Inferior parietal cortex (tissue), 1 donor: ENCODE results near the gene BABAM2.
A peak's percentile ranks its signal among the peaks of the same experiment; 100 is the strongest.
"Not testable (repeated sequence)": the region's sequence is repeated elsewhere in the genome, so short reads cannot be mapped to it uniquely, and the experiment has no call there.

ENCODE experiments used
- DNase-seq: peaks from one replicate; pipeline ENCODE4 v3.0.0-alpha.2; 2016; ENCODE audit errors: extremely low spot score

The BABAM2 gene

DNA sequence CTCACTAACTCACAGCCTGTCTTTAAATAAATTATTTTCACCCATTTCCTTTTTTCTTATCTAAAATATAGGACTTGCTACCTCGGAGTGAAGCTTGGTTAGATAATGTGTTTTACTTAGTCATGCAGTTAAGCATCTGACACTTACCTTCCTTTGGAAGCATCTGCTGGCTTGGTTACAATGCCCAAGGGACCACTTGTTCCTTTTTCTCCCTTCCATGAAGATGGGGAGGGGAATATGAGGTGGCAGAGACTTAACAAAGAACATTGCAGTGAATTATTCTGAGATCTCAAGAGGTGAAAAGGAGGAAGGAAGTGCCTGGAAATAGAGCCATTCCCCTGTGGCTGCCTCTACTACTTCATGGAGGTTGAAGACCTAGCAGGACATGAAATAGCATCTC lies 356.8 kb downstream of the BABAM2 start:
- DNase-seq, result peak; percentile 52

DNA sequence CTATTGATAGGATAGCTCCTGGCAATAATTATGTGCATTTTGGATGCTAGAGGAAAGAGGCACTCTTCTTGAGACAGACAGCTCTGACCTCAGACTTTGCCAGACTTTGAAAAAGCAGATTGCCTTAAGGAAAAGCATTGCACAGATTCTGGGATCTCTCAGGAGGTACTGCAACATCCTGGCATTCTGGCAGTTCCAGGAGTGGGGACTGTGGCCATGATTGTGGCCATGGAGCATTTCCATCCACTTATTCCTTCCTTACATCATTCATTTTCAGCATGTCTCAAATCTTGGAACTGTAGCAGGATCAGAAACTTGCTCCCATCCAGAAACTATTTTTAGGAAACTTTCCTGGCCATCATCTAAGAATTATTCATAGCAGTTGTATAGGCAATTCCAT lies 357.2 kb downstream of the BABAM2 start:
- no peak for DNase-seq

DNA sequence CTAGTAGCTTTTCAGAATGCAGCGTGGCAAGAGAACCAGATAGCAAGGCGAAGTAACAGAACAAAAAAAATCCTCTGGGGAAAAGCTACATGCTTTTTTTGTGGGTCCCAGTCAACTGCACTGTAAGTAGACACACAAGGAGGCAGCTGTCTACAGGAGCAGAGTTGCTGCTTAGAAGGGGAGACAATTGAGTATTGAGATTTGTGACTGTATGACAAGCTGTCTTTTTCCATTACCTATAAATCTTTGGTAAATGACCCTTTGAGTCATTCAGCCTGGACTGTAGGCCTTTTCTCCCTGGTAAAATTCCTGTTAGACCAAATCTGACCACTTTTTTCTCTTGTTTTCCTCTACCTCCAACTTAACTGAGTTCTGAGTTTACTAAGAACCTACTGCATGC lies 358.0 kb downstream of the BABAM2 start:
- DNase-seq, result no peak

DNA sequence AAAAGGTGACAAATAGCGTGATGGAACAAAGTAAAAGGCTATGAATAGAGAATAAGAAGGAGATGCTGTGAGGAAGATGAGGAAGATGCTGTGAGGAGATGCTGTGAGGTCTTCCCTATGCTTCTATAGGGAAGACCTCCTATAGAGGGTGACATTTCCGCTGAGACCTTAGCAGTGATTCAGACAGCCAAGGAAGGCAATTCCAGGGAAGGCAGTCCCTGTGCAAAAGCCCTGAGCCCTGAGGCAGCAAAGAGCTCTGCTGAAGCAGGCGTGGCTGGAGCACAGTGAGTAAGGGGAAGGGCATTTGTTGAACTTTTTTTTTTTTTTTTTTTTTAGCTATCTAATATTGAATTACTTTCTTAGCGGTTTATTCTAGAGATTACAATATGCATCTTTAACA lies 359.5 kb downstream of the BABAM2 start:
- no peak for DNase-seq

DNA sequence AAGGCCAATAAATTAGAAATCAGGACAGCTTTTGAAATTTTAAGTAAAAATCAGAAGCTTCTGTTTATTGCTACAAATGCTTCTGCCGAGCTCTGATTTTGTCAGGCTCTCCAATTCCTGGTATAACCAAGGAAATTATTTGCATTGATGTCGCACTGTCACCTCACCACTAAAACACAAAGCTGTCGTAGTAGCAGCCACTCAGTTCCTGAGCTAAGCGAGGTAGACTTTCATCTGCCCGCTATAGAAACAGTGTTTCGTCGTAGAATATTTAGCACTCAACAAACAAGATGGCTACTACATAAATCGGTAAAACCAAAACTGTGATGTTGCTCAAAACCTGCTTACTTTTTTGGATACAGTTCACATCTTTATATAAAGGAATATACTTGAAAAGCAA lies 360.8 kb downstream of the BABAM2 start:
- DNase-seq, result no peak

DNA sequence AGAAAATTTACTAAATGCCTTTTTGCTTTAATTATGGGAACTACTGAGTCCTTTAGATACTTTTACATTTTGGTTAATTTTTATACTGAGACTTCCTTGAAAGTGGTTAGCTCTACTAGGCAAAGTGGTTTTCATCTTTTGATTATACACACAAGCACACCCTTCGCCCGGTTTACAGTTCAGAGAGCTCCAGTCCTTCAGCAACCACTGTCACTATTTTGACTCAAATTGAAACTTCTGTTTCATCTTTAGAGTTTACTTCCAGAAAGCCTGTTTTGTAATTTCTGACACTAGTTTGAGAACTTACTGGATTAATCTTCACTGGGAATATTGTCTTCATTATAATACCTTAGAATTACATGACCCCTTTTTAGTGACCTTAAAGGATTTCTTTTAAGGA lies 361.8 kb downstream of the BABAM2 start:
- no peak for DNase-seq

DNA sequence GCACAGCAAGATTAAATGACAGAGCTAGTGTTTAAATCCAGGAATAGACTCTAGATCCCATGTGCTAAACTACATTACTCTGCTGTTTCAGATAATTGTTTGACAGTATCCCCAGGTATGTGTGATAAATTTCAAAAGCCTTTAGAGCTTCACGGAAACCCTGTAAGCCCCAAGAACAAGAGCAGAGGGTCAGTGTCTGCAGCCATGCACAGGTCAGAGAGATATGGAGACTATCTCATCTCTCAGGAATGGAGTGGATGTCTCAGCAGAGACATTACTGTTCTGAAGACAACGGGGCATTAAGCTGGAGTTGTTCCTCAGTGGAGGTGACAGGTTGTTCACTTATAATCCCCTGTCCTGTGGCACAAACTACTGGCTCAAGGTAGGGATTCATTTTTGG lies 363.0 kb downstream of the BABAM2 start:
- DNase-seq, result no peak

DNA sequence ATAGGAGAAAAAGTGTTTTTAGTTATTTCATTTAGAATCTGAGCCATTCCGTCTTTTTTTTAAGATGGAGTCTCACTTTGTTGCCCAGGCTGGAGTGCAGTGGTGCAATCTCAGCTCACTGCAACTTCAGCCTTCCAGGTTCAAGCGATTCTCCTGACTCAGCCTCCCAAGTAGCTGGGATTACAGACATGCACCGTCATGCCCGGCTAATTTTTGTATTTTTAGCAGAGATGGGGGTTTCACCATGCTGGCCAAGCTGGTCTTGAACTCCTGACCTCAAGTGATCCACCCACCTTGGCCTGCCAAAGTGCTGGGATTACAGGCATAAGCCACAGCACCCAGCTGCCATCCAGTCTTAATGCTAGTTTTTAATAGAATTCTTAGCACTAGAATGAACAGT lies 364.7 kb downstream of the BABAM2 start:
- DNase-seq, result not testable (repeated sequence)

DNA sequence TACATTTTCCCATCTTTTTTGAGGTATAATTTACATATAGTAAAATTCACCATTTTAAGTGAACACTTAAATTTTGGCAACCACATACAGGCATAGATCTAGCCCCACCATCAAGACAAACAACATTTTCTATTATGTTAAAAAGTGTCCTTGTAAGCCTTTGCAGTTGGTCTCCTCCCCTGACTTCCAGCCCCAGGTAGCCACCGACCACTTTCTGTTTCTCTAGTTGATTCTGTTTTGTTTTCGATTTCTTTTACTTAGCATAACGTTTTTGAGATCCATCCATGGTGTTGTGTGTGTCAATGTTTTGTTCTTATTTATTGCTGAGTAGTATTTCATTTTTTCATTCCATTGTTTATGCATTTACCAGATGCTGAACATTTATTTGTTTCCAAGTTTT lies 366.7 kb downstream of the BABAM2 start:
- no peak for DNase-seq

DNA sequence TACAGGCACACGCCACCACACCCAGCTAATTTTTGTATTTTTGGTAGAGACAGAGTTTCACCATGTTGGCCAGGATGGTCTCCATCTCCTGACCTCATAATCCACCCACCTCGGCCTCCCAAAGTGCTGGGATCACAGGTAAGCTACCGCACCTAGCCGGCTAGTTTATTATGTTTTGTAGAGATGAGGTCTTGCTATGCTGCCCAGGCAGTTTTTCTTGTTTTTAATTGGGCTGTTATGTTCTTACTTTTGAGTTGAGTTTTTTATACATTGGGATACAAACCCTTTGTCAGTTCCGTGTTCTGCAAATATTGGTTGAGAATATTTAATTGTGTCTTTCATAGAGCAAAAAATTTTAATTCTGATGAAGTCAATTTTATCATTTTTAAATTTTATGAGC lies 368.7 kb downstream of the BABAM2 start:
- DNase-seq, result not testable (repeated sequence)

DNA sequence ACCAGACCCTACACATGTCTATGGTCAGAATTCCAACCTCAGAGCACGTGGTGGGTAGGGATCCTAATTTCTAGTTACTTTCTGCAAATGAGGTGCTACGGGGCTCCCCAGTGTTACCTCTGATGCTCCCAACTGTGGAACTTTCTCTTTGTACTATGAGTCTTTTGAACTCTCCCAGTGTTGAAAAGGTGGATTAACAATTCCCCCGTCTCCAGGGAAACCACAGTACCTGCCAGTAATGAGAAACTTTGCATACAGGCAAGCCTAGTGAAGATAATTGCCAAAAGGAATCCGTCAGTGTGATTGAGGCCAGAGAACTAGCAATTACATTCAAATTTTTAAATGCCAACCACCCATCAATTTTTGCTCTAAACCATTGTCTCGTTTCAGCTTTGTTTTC lies 373.2 kb downstream of the BABAM2 start:
- no peak for DNase-seq

DNA sequence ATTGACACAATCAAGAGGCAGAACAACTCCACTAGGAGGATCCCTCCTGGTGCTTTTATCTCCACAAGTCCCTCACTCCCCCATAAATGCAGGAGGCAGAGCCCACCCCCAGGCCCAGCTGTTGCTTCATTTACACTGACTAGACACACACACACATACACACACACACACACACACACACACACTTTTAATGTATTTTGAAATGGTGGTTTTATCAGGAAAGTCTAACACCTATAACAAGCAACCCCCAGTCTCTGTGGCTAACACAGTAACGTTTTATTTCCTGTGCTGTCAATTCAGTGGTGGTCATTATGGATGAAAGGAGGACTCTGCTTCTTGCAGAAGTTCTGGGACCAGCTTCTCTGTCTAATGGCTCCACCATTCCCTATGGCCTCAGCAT lies 376.8 kb downstream of the BABAM2 start:
- DNase-seq, result no peak

DNA sequence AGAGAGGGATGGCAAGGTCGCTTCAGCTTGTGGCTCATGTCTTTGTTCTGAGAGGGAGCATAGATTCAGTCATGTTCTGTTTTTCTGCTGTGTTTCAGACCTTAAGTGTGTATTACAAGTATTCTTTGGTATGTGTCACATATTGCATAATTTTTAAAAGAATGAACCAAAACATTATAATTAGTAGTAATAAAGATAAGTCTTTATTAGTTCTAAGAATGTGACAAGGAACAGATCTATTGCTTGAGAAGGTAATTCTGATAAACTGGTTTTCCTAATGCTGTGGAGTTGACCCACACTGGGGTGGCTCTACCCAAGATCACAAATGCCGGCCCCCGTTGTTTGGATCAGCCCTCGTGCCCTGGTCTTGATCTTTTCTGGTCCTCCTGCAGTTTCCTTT lies 377.9 kb downstream of the BABAM2 start:
- DNase-seq, result no peak

DNA sequence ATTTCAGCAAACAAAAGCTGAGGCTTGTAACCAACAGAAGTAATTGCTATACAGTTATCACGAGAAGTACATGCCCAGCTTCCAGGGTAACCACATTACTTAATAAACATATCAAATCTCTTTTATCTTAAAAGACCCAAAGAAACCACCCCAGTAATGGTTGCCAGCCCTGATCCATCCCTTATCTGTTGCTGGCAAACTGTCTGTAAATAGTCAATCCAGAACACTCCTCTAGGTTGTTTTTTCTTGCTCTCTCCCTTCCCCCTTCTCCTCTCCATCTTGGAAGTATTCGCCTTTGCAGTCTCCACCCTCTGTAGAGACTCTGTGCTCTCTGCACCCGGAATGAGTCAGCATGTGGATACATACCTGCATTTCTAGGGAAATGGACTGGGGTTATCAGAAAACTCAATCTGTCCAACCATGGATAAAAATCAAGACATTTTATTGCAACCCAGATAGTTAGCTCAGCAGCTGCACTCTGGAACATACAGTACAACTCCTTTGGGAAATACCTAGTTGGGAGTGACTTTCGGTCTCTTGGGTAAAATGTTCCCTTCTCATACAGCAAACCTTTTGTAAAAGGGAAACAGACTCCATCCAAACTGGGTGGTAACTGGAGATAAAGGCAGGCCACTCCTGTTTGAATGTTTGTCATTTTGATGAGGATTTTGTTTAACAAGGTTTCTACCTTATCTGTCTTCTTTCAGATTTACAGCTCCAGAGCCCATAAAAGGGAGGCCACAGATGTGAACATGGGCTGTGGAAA lies 378.7 kb downstream of the BABAM2 start:
- no peak for DNase-seq

DNA sequence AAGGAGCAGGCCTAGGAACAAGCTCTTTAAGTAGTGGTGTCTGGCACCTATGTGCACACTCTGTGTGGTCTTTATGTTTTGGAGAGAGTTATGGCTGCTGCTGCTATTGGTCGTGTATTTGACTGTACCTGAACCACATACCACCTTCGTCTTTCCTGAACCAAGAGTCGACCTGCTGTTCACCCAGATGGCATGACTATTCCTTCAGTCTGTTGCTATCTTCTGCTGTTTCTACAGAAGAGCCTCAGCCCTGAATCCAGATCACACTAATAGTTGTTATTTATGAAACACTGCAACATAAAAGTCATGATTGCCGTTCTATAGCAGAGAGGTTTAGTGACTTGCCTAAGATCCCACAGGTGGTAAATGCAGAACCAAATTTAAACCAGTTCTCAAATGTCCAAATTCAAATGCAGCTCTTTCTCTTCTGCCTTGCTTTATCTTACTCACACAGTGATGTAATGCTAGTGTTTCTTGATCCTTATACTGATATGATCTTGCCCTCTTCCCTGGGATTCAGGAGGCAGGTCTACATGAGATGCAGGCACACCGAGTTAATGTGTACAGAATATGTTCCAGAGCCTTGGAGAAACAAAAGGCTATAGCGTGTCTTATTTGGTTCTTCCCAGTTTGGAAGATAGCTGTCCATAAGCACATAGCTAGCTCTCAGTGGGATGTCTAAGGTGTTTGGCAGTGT lies 380.1 kb downstream of the BABAM2 start:
- DNase-seq, result no peak

DNA sequence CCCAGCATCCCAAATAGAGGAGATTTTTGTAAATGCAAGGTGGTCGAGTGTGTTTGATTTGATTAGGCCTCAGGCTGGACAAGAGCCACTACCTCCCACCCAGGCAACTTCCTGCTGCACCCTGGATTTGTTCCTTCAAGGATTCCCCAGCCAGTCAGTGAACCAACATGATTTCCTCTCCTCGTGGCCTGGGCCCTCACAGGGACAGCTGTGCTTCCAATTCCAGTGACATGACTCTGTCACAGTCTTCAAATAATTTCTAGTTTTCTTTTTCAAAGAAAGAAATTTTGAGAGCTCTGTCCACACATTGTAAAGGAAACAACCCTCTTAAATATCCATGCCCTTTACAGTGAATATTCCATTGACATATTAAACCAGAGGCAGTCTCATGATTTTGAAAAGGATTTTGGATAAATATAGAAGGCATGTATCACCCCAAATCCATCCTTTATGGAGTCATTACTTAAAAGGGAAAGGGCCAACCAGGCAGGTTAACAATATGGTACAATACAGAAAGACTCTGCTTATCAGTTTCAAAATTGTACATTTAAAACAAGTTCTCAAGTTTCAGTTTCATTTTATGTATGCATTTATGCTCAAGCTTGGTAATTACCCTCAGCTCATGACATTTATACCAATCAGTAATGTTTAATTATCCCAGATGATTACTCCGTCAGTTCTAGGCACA lies 380.8 kb downstream of the BABAM2 start:
- DNase-seq, result no peak

DNA sequence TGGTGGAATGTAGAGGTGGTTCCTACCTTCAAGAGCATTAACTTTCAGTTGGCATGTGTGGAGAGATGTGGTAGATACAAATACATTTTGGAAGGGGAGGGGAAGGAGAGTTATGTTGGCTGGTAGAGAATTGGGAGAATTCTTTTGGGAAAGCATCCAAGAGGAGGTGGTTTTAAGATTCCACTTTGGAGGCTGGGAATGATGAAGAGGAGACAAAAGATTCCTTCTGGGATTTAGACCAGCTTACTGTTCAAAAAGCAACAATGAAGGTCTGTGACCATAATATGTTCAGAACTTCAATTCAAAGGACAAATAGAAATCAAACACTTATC lies 381.4 kb downstream of the BABAM2 start:
- DNase-seq, result no peak

DNA sequence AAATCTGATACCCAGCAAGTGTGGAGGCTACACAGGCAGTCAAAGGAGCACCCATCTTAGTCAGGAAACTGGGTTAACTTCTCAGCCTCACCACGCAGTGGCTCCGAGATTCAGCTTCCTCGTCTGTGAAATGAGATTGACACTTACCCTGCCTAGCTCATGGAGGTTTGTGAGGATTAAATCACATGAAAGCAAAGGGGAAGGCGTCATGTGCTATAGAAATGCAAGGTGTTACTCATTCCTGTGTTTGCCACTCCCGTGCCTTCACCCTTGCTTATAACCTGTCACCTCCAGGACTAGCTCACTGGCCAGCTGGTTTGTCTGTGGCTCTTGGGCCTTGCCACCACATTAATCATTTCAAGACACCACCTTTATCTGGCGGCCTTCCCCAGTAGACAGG lies 383.2 kb downstream of the BABAM2 start:
- DNase-seq, result no peak

DNA sequence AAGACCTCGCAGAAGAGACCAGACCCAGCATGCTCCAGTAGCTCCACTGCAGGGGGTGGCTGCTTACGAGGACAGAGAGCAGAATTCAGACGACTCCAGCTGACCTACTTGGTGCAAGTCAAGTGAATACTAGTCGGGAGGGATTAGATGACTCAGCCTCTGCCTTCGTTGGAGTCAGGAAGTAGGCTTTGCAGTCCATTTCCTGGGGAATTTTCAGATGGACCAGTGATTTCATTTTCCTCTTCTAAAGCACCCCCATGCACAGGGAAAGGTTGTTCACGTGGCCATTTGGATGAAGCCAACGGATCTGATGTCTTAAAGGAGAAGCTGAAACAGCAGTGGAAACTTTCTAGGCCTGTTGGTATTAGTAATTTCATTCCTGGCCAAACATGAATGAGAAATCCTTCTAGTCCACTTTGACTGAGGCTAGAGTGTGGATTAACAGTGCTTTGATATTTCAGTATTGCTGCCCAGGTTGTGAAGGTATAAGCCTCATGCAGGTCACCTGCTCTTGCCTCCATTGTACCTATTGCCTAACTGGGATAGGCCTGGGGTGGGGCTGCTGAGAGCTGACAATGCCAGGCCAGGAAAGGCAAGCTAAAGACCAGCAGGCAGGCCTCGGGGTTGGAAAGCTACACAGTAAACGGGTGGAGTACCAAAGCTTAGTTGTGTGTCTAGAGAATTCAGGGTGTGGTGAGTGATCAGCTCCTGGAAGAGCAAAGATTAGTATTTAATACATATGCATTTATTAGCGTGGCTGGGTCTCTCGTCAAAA lies 384.6 kb downstream of the BABAM2 start:
- DNase-seq, result no peak

DNA sequence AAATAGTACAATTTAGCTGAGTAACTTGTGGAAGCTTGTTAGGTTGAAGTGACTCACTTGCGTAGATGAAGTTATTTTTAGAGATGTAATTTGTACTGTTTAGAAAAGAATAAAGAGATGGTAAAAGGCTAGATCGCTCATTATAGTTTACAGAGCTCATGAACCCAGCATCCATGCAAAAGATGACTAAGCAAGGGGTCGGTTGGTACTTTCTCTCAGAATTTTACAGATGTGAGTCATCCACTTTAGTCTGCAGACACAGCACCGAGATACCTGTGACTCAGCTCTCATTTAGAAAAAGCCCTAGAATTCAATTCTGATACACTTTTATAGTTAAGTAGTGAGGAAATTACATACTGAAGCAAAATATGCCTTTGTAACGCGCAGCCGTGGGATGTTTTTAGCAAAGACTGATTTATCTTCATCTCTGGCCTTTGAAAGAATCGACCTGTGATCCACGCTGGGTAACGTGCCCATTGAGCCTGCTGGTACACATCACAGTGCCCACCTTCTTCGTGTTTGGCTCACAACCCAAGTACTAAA lies 385.6 kb downstream of the BABAM2 start:
- DNase-seq, result peak; percentile 59

DNA sequence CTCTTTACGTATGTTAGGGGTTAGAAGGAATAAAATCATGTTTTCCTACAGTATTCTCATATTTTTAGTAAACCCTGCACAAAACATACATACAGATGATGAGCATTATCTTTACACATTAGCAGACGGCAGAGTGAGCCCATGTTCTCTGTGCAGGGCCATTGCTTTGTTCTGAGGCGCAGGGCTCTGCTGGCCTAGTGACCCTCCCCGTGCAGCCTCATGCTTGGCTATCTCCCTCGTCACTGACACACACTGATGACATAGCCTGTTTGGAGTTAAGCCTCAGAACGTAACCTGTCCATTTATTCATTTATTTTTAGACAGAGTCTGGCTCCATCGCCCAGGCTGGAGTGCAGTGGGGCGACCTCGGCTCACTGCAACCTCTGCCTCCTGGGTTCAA lies 386.3 kb downstream of the BABAM2 start:
- no peak for DNase-seq

DNA sequence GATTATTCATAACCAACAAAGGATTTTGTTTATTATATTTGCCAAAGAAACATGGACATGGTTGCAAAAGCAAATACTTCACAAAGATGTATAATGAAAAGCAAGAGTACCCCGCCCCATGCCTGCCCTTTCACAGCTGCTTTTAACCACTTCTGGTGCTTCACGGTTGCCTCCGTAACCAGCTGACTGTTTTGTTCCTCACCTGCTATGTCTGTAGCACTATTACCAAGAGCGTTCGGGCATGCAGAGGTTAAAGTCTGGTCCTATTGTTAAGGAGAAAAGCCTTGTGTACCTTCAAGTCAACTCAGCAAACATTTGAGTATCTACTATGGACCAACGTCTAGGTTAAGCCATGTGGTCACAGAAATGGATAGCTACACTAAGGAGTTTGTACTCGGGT lies 386.9 kb downstream of the BABAM2 start:
- no peak for DNase-seq
